H9 (cell line): ENCODE data around the gene RBM22. TPM values are rescaled to one million over a fixed set of nuclear protein-coding genes. Genes with fewer than 3 reads are reported as not detected.

ENCODE experiments used
- DNase-seq: peaks from one replicate; pipeline ENCODE4 v3.0.0-alpha.2; 2017
- H2AFZ ChIP-seq: one replicate; pipeline ENCODE4 v1.6.1; 2013; ENCODE audit warnings: mild to moderate bottlenecking, low read length, control low read depth, moderate library complexity
- H2AK5ac ChIP-seq: 2 replicates; pipeline ENCODE4 v1.6.1; 2013; ENCODE audit warnings: low read length, control low read depth, mixed read lengths; ENCODE audit not compliant: insufficient read length
- H2BK120ac ChIP-seq: one replicate; pipeline ENCODE4 v1.6.1; 2013; ENCODE audit warnings: low read depth, mild to moderate bottlenecking, low read length, control low read depth, inconsistent platforms; ENCODE audit not compliant: poor library complexity, severe bottlenecking
- H2BK12ac ChIP-seq: 2 replicates; pipeline ENCODE4 v1.6.1; 2013; ENCODE audit warnings: low read length, control low read depth, mixed read lengths, low read depth; ENCODE audit not compliant: insufficient read length
- H2BK15ac ChIP-seq: 2 replicates; pipeline ENCODE4 v1.6.1; 2013; ENCODE audit warnings: low read depth, low read length, control low read depth
- H2BK20ac ChIP-seq: one replicate; pipeline ENCODE4 v1.6.1; 2013; ENCODE audit warnings: low read depth, mild to moderate bottlenecking, low read length, control low read depth, inconsistent platforms; ENCODE audit not compliant: poor library complexity, severe bottlenecking
- H2BK5ac ChIP-seq: 2 replicates; pipeline ENCODE4 v1.6.1; 2013; ENCODE audit warnings: low read length, control low read depth, mixed read lengths; ENCODE audit not compliant: insufficient read length
- H3K14ac ChIP-seq: 2 replicates; pipeline ENCODE4 v1.6.1; 2013; ENCODE audit warnings: low read length, control low read depth; ENCODE audit not compliant: insufficient read depth
- H3K18ac ChIP-seq: 2 replicates; pipeline ENCODE4 v1.6.1; 2013; ENCODE audit warnings: low read depth, mild to moderate bottlenecking, mixed read lengths, low read length, control low read depth; ENCODE audit not compliant: insufficient read length
- H3K23ac ChIP-seq: 2 replicates; pipeline ENCODE4 v1.6.1; 2013; ENCODE audit warnings: low read length, control low read depth, mixed read lengths, low read depth; ENCODE audit not compliant: insufficient read length
- H3K23me2 ChIP-seq: 2 replicates; pipeline ENCODE4 v1.6.1; 2013; ENCODE audit warnings: low read depth, mild to moderate bottlenecking, mixed read lengths, low read length, control low read depth; ENCODE audit not compliant: insufficient read length, poor library complexity, severe bottlenecking
- H3K27ac ChIP-seq: 2 replicates; pipeline ENCODE4 v1.5.1; 2013; ENCODE audit warnings: low read length, control low read depth, mixed read lengths, low read depth; ENCODE audit not compliant: insufficient read length
- H3K27me3 ChIP-seq: 2 replicates; pipeline ENCODE4 v1.6.1; 2013; ENCODE audit warnings: low read length, control low read depth, inconsistent platforms; ENCODE audit not compliant: insufficient read depth
- H3K4ac ChIP-seq: 2 replicates; pipeline ENCODE4 v1.6.1; 2013; ENCODE audit warnings: low read depth, mild to moderate bottlenecking, control low read depth, inconsistent platforms, low read length, moderate library complexity
- H3K4me1 ChIP-seq: 2 replicates; pipeline ENCODE4 v1.6.1; 2013; ENCODE audit warnings: low read length, control low read depth, inconsistent platforms; ENCODE audit not compliant: insufficient read depth
- H3K4me2 ChIP-seq: 2 replicates; pipeline ENCODE4 v1.6.1; 2013; ENCODE audit warnings: low read length, control low read depth, mixed read lengths; ENCODE audit not compliant: insufficient read length, insufficient read depth
- H3K56ac ChIP-seq: 2 replicates; pipeline ENCODE4 v1.6.1; 2013; ENCODE audit warnings: low read depth, mild to moderate bottlenecking, mixed read lengths, low read length, control low read depth; ENCODE audit not compliant: insufficient read length
- H3K79me1 ChIP-seq: 2 replicates; pipeline ENCODE4 v1.6.1; 2013; ENCODE audit warnings: low read depth, mild to moderate bottlenecking, moderate library complexity, low read length, control low read depth, inconsistent platforms; ENCODE audit not compliant: insufficient read depth, poor library complexity, severe bottlenecking
- H3K79me2 ChIP-seq: 2 replicates; pipeline ENCODE4 v1.6.1; 2013; ENCODE audit warnings: low read length, control low read depth, inconsistent platforms; ENCODE audit not compliant: insufficient read depth
- H3K9ac ChIP-seq: 2 replicates; pipeline ENCODE4 v1.6.1; 2013; ENCODE audit warnings: low read length, control low read depth, mixed read lengths; ENCODE audit not compliant: insufficient read length; ENCODE audit errors: extremely low read depth
- H3K9me3 ChIP-seq: one replicate; pipeline ENCODE4 v1.6.1; 2013; ENCODE audit warnings: low read depth, low read length, inconsistent platforms; ENCODE audit not compliant: control insufficient read depth
- H3T11ph ChIP-seq: one replicate; pipeline ENCODE4 v1.6.1; 2013; ENCODE audit warnings: mild to moderate bottlenecking, low read length, control low read depth, inconsistent platforms
- H4K20me1 ChIP-seq: one replicate; pipeline ENCODE4 v1.6.1; 2013; ENCODE audit not compliant: control insufficient read depth, insufficient read length, insufficient read depth
- H4K5ac ChIP-seq: 2 replicates; pipeline ENCODE4 v1.6.1; 2013; ENCODE audit warnings: low read depth, mild to moderate bottlenecking, mixed read lengths, low read length, control low read depth; ENCODE audit not compliant: insufficient read length
- H4K8ac ChIP-seq: replicated peaks from 2 replicates; pipeline ENCODE4 v1.6.1; 2013; ENCODE audit warnings: low read length, control low read depth, mixed read lengths, low read depth; ENCODE audit not compliant: insufficient read length
- H4K91ac ChIP-seq: 2 replicates; pipeline ENCODE4 v1.6.1; 2013; ENCODE audit warnings: low read depth, mild to moderate bottlenecking, moderate library complexity, mixed read lengths, low read length, control low read depth; ENCODE audit not compliant: insufficient read length
- H3K27ac Mint-ChIP-seq, 3 experiments: 2 replicates in 2 of 3; 3 replicates in 1 of 3; pipeline ENCODE4 v1.8.0; 2020 to 2021; ENCODE audit warnings: mixed read lengths in 3 of 3, mild to moderate bottlenecking in 1 of 3, moderate library complexity in 1 of 3
- H3K27me3 Mint-ChIP-seq: 2 replicates; pipeline ENCODE4 v1.8.0; 2021; ENCODE audit warnings: low read depth, mild to moderate bottlenecking, moderate library complexity, mixed read lengths
- H3K36me3 Mint-ChIP-seq, 3 experiments: 2 replicates in 2 of 3; 3 replicates in 1 of 3; pipeline ENCODE4 v1.8.0; 2020 to 2021; ENCODE audit warnings: low read depth in 3 of 3, mixed read lengths in 3 of 3; ENCODE audit not compliant: insufficient read depth in 1 of 3
- H3K4me1 Mint-ChIP-seq, 2 experiments: 2 replicates each; pipeline ENCODE4 v1.8.0; 2020; ENCODE audit warnings: mixed read lengths in 2 of 2
- H3K4me3 Mint-ChIP-seq, 2 experiments: 2 replicates in 1 of 2; 3 replicates in 1 of 2; pipeline ENCODE4 v1.8.0; 2020 to 2021; ENCODE audit warnings: mild to moderate bottlenecking in 2 of 2, mixed read lengths in 2 of 2, moderate library complexity in 1 of 2
- H3K9me3 Mint-ChIP-seq, 2 experiments: 2 replicates in 1 of 2; 3 replicates in 1 of 2; pipeline ENCODE4 v1.8.0; 2020; ENCODE audit warnings: mild to moderate bottlenecking in 2 of 2, mixed read lengths in 2 of 2, moderate library complexity in 1 of 2
- CTCF ChIP-seq: fragments of 200-600 bp; sonication (generic); conservative IDR thresholded peaks from 3 replicates; pipeline ENCODE4 v1.8.0; 2021; ENCODE audit warnings: antibody characterized with exemption, mild to moderate bottlenecking
- total RNA-seq: library from RNA; stranded (reverse); gene quantifications from 2 replicates; pipeline ENCODE4 v1.2.1, GENCODE V29; 2021

RBM22 gene
- total RNA-seq, 1 experiment from 2014 or later: 47.0 TPM

- no peak for DNase-seq
- Mint-ChIP-seq H3K4me3 (no peak overlapping the region), H3K9me3 (peaks cover 21 to 26% of the 10 kb centered on the region in 2 experiments), H3K4me1 (peaks cover 29 to 34% of the 10 kb centered on the region in 2 experiments), H3K27ac (no peak overlapping the region), H3K36me3 (peaks cover 36 to 45% (median 38%) of the 10 kb centered on the region in 3 experiments), H3K27me3 (no peaks in the 10 kb centered on the region)
- Histone ChIP-seq H3K4me2 (no peak overlapping the region), H3T11ph (no peak overlapping the region), H3K79me2 (no peaks in the 10 kb centered on the region; the same call in 1 of the 2 replicates), H4K20me1 (no peaks in the 10 kb centered on the region), H4K91ac (no peak overlapping the region), H3K27ac (no peak overlapping the region), H3K4me1 (peaks cover 2% of the 10 kb centered on the region; the same call in 1 of the 2 replicates), H3K23me2 (no peaks in the 10 kb centered on the region), H4K8ac (no peak overlapping the region), H3K18ac (no peak overlapping the region), H2BK15ac (no peak overlapping the region), H3K9me3 (no peaks in the 10 kb centered on the region), H3K4ac (no peak overlapping the region), H3K56ac (no peak overlapping the region), H3K23ac (no peak overlapping the region), H2BK20ac (no peak overlapping the region), H2AK5ac (no peak overlapping the region), H3K27me3 (no peaks in the 10 kb centered on the region), H3K79me1 (no peaks in the 10 kb centered on the region), H4K5ac (no peak overlapping the region), H3K14ac (no peak overlapping the region), H2BK12ac (no peak overlapping the region), H2BK120ac (no peak overlapping the region), H3K9ac (no peak overlapping the region), H2AFZ (no peak overlapping the region), H2BK5ac (no peak overlapping the region)
- TF ChIP-seq CTCF: no peak
These were observed 40.1 kb upstream of the RBM22 start for GRCh38 chr5:150740992-150741391.
